ENCODE data around the gene UHMK1.
"Not testable (repeated sequence)": the region's sequence is repeated elsewhere in the genome, so short reads cannot be mapped to it uniquely, and the experiment has no call there.

Gene UHMK1

DNA sequence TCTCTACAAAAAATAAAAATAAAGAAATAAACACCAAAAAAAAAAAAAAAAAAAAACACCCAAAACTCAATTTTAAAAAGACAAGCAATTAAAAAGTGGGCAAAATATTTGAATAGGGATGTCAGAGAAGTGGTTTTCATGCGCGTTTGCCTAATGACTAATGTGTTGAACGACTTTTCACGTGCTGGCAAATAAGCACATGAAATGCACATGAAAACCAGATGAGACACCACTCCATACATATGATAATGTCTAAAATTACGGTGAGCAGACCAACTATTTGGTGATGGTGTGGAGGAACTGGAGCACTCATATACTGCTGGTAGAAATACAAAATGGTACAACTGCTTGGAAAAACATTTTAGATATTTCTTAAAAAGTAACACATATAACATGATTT, 39.4 kb upstream of the UHMK1 start:
- no peak overlapping the region for H3K27ac ChIP-seq (ENCODE audit: low read depth, low read length)
- H4K20me1 ChIP-seq (ENCODE audit: low read depth, low read length) = no peaks in the 10 kb centered on the region
- no peak overlapping the region for H3K4me3 ChIP-seq (ENCODE audit: insufficient read depth, low read length, poor library complexity, severe bottlenecking)
- H3K79me2 ChIP-seq (ENCODE audit: insufficient read depth, low read length) = no peaks in the 10 kb centered on the region
- no peaks in the 10 kb centered on the region for H3K9me2 ChIP-seq (replicated peaks; ENCODE audit: insufficient read depth, low read length)
- no peak overlapping the region for H2AFZ ChIP-seq (ENCODE audit: low read depth, low read length, severe bottlenecking)
- no peaks in the 10 kb centered on the region for H3K9me3 ChIP-seq (ENCODE audit: insufficient read depth, low read length)
- H3K27me3 ChIP-seq (ENCODE audit: low read length) = no peaks in the 10 kb centered on the region
- H3F3A ChIP-seq (ENCODE audit: insufficient read depth) = no peaks in the 10 kb centered on the region
- no peak for TF ChIP-seq EZH2phosphoT487 (conservative IDR thresholded peaks at IDR 0.05; ENCODE audit: low read length)
- TF ChIP-seq, protein P1, sequence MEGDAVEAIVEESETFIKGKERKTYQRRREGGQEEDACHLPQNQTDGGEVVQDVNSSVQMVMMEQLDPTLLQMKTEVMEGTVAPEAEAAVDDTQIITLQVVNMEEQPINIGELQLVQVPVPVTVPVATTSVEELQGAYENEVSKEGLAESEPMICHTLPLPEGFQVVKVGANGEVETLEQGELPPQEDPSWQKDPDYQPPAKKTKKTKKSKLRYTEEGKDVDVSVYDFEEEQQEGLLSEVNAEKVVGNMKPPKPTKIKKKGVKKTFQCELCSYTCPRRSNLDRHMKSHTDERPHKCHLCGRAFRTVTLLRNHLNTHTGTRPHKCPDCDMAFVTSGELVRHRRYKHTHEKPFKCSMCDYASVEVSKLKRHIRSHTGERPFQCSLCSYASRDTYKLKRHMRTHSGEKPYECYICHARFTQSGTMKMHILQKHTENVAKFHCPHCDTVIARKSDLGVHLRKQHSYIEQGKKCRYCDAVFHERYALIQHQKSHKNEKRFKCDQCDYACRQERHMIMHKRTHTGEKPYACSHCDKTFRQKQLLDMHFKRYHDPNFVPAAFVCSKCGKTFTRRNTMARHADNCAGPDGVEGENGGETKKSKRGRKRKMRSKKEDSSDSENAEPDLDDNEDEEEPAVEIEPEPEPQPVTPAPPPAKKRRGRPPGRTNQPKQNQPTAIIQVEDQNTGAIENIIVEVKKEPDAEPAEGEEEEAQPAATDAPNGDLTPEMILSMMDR (IDR thresholded peaks at IDR 0.05; ENCODE audit: insufficient read depth, low read length, poor library complexity, severe bottlenecking) = no peak
- no peak overlapping the region for H3K4me2 ChIP-seq (ENCODE audit: low read depth, low read length, poor library complexity, severe bottlenecking)
- H3K36me3 ChIP-seq (ENCODE audit: low read length) = no peaks in the 10 kb centered on the region
- no peak overlapping the region for H3K9ac ChIP-seq (ENCODE audit: low read length)

DNA sequence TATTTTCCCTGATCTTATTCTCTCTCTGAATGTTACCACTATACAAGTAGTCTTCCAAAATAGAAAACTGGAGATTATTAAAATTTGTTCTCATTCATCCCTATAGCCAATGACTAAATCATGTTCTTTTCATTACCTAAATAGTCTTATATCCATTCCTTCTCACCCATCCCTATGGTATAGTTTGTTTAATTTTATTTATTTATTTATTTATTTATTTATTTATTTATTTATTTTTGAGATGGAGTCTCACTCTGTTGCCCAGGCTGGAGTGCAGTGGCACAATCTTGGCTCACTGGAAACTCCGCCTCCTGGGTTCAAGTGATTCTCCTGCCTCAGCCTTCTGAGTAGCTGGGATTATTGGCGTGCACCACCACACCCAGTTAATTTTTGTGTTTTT, 35.2 kb upstream of the UHMK1 start:
- H3K9me3 ChIP-seq (ENCODE audit: insufficient read depth, low read length); H3K36me3 ChIP-seq (ENCODE audit: low read length); H3F3A ChIP-seq (ENCODE audit: insufficient read depth); H3K4me2 ChIP-seq (ENCODE audit: low read depth, low read length, poor library complexity, severe bottlenecking); H3K4me3 ChIP-seq (ENCODE audit: insufficient read depth, low read length, poor library complexity, severe bottlenecking); H3K27me3 ChIP-seq (ENCODE audit: low read length); H3K9ac ChIP-seq (ENCODE audit: low read length); H3K9me2 ChIP-seq (replicated peaks; ENCODE audit: insufficient read depth, low read length); H3K27ac ChIP-seq (ENCODE audit: low read depth, low read length); H4K20me1 ChIP-seq (ENCODE audit: low read depth, low read length); H3K79me2 ChIP-seq (ENCODE audit: insufficient read depth, low read length); H2AFZ ChIP-seq (ENCODE audit: low read depth, low read length, severe bottlenecking): not testable (repeated sequence)

DNA sequence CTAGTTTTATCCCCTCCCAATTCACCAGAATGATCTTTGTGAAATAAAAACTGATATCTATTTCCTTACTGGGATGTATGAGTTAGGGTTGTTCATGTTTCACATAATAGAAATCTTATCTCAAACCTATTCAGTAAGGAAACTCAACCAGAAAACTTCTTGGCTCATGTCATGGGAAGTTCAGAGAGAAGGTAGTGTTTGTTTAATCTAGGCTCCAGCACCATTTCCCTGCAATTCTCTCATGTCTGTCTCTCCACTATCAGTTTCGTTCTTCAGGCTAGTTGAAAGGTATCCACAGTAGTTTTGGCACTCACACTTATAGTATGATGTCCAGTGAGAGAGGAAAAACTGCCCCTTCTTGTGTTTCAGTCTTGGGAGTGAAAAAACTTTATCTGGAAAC, 34.6 kb upstream of the UHMK1 start:
- Histone ChIP-seq H3K27ac (ENCODE audit: low read depth, low read length) (no peak overlapping the region), H2AFZ (ENCODE audit: low read depth, low read length, severe bottlenecking) (no peak overlapping the region), H3K9me3 (ENCODE audit: insufficient read depth, low read length) (no peaks in the 10 kb centered on the region), H3K27me3 (ENCODE audit: low read length) (no peaks in the 10 kb centered on the region), H3K79me2 (ENCODE audit: insufficient read depth, low read length) (no peaks in the 10 kb centered on the region), H4K20me1 (ENCODE audit: low read depth, low read length) (no peaks in the 10 kb centered on the region), H3K9ac (ENCODE audit: low read length) (no peak overlapping the region), H3K4me2 (ENCODE audit: low read depth, low read length, poor library complexity, severe bottlenecking) (no peak overlapping the region), H3F3A (ENCODE audit: insufficient read depth) (no peaks in the 10 kb centered on the region), H3K9me2 (replicated peaks; ENCODE audit: insufficient read depth, low read length) (no peaks in the 10 kb centered on the region), H3K36me3 (ENCODE audit: low read length) (no peaks in the 10 kb centered on the region), H3K4me3 (ENCODE audit: insufficient read depth, low read length, poor library complexity, severe bottlenecking) (no peak overlapping the region)
- TF ChIP-seq, protein P1 (IDR thresholded peaks at IDR 0.05; ENCODE audit: insufficient read depth, low read length, poor library complexity, severe bottlenecking) = no peak
- TF ChIP-seq EZH2phosphoT487 (conservative IDR thresholded peaks at IDR 0.05; ENCODE audit: low read length) = no peak

DNA sequence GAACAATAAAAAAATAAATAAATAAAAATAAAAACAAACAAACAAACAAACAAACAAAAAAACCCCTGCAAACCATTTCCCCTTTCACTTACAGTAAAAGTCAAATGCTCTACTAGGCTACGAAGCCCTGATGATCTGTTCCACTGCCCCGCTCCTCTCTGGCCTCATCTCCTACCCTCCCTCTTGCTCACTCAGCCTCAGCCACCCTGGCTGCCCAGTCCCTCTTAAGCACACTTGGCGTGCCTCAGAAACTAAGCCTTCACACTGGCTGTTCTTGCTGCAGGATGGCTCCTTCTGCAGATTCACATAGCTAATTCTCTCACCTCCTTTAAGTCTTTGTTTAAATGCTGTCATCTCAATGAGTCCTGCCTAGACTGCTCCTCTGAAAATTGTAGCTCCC, 30.8 kb upstream of the UHMK1 start:
- Histone ChIP-seq H4K20me1 (ENCODE audit: low read depth, low read length) (no peaks in the 10 kb centered on the region), H2AFZ (ENCODE audit: low read depth, low read length, severe bottlenecking) (no peak overlapping the region), H3F3A (ENCODE audit: insufficient read depth) (no peaks in the 10 kb centered on the region), H3K9me3 (ENCODE audit: insufficient read depth, low read length) (no peaks in the 10 kb centered on the region), H3K9me2 (replicated peaks; ENCODE audit: insufficient read depth, low read length) (no peaks in the 10 kb centered on the region), H3K27ac (ENCODE audit: low read depth, low read length) (no peak overlapping the region), H3K4me2 (ENCODE audit: low read depth, low read length, poor library complexity, severe bottlenecking) (no peak overlapping the region), H3K4me3 (ENCODE audit: insufficient read depth, low read length, poor library complexity, severe bottlenecking) (no peak overlapping the region), H3K36me3 (ENCODE audit: low read length) (no peaks in the 10 kb centered on the region), H3K27me3 (ENCODE audit: low read length) (no peaks in the 10 kb centered on the region), H3K79me2 (ENCODE audit: insufficient read depth, low read length) (no peaks in the 10 kb centered on the region), H3K9ac (ENCODE audit: low read length) (no peak overlapping the region)
- TF ChIP-seq, protein P1 (IDR thresholded peaks at IDR 0.05; ENCODE audit: insufficient read depth, low read length, poor library complexity, severe bottlenecking) = no peak
- TF ChIP-seq EZH2phosphoT487 (conservative IDR thresholded peaks at IDR 0.05; ENCODE audit: low read length) = no peak

All from SU-DHL-6 (cell line).